GM19395 (cell line): Measurements from ENCODE around the gene DIPK1B.

Experiments used
- ATAC-seq: cut with Tn5 transposase; IDR thresholded peaks from one replicate; pipeline ENCODE4 v1.9.1; 2021; ENCODE audit warnings: mild to moderate bottlenecking, moderate library complexity; ENCODE audit not compliant: unreplicated experiment

The DIPK1B gene

GRCh38 chr9:136711751-136712689 is at the start of gene DIPK1B:
TSS of gene DIPK1B (plus strand) at chr9:136712572. CDS start at chr9:136712666, 94 bp downstream.
- no peak for ATAC-seq

DNA sequence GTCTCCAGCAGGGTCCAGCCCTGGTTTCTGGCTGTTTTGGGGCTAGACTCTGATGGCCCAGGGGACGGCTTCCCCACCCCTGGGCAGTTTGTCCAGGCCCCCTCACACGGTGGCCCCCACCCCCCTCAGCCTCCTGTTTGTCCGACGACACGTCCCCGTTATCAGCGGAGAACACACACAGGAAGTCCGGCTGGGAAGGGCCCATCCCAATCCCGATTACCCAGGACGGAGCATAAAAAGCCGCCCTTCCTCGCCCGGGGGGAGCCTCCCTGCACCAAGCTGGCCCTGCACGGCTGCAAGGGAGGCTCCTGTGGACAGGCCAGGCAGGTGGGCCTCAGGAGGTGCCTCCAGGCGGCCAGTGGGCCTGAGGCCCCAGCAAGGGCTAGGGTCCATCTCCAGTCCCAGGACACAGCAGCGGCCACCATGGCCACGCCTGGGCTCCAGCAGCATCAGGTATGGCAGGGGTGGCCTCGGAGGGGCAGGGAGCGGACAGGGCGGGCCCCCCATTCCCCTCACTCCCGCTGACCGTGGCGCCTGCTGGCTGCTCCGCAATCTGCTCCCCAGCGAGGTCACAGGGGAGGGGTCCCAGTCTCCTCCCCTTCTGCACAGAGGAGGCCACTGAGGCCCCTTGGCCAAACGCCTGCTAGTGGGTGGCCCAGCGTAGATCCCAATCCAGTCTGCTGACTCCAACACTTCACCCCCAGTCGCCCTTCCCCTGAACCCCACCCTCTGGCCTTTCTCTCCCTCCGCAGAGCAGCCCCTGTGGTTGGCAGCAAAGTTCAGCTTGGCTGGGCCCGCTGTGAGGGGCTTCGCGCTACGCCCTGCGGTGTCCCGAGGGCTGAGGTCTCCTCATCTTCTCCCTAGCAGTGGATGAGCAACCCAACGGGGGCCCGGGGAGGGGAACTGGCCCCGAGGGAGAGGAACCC is 49.5 kb upstream of the DIPK1B start, which contains the start of gene EGFL7:
Gene EGFL7, plus strand, starts transcription at position 261 of the 926 bp plus-strand sequence. CDS start 5,367 bp downstream, outside the sequence.
- no peak for ATAC-seq

GRCh38 chr9:136664000-136664915 is 48.1 kb upstream of the DIPK1B start:
- no peak for ATAC-seq

DNA sequence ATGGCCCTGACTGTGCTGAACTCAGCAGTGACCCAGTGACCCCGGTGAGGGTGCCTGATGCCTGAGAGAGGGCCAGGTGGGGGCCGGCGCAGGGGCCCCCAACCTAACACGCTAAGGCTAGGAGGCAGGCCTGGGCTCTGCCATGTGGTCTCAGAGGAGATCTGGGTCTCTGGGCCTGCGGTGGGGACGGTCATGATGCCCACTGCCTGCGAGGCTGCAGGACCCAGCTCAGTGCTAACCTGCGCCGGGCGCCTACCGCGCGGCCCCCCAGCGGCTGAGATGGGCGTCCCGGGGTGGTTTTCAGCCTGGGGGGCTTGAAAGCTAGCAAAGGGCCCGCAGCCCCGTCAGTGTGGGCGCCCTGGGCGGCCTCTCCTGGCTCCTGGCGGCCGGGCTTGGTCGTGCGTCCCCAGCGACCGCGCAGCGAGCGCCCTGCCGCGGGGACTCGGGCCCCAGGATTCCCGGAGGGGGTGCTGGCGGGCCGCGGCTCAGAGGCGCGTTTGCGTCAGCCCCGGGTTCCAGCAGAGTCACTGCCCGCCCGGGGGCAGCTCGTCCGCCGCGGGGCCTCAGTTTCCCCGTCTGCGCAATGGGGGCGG is 47.2 kb upstream of the DIPK1B start:
- ATAC-seq: no peak

- ATAC-seq: no peak
Measured at GRCh38 chr9:136665704-136666371, 46.5 kb upstream of the DIPK1B start.

GRCh38 chr9:136666372-136667213 is 45.8 kb upstream of the DIPK1B start:
- ATAC-seq: no peak

DNA sequence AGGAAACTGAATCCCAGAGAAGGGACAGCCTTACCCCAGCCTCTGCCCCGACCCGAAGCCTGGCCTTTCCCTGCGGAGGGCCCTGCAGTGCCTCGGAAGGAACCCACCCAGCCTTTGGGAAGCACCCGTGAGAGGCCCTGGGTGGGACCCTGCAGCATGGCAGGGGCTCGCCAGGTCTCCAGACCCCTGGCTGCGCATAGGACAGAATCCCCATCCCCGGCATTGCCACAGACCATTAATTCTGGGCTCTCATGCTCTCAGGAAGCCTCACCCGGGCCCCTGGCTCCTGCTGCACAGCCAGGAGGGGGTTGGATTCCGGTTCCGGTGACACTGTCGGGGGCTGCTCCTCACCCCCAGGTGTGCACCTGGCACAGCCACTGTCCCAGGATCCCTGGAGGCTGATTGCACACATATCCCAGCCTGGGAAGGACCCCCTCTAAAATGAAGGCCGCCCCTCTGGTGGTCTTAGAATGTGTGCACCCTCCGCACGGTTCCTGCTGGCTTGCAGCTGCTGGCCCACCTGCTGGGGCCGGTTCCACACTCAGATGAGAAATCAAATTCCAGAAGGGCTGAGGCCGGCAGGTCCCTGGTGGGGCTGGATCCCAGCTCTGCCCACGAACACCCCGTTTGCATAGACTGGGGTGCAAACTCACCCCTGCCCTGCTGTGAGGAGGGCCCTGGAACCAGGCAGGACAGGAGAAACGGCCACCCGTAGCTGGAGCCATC is 45.0 kb upstream of the DIPK1B start:
- no peak for ATAC-seq

- ATAC-seq: no peak
Measured at GRCh38 chr9:136667940-136668760, 44.2 kb upstream of the DIPK1B start.

DNA sequence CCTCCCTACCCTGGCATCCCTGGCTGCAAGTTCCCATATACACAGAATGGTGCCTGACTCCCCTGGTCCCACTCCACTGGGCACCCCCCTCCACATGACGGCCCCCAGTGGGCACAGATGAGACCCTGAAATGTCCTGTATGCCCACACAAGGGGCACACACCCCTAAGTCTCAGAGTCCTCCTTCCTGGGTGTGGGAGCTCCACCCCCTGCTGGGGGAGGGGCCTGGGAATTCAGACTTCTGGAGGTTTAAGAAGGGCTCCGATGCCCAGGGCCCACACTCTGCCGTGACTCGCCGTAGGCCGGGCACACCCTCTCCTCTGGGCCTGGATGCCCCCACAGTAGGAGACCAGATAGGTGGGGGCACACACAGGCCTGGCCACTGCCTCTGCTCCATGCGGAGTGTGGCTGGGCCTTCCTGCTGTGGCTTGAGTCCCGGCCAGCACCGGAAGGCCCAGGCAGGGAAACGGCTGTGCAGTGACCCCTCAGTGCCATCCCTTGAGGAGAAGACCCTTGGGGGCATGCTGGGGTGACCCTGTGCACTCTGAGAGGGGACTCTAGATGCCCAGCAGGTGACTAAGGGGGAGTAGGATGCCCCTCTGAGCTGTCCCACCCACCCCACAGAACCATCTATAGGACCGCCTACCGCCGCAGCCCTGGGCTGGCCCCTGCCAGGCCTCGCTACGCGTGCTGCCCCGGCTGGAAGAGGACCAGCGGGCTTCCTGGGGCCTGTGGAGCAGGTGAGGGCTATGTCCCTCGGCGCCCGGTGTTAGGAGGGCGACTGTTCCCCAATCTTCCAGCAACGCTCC is 43.2 kb upstream of the DIPK1B start:
- ATAC-seq: no peak

DNA sequence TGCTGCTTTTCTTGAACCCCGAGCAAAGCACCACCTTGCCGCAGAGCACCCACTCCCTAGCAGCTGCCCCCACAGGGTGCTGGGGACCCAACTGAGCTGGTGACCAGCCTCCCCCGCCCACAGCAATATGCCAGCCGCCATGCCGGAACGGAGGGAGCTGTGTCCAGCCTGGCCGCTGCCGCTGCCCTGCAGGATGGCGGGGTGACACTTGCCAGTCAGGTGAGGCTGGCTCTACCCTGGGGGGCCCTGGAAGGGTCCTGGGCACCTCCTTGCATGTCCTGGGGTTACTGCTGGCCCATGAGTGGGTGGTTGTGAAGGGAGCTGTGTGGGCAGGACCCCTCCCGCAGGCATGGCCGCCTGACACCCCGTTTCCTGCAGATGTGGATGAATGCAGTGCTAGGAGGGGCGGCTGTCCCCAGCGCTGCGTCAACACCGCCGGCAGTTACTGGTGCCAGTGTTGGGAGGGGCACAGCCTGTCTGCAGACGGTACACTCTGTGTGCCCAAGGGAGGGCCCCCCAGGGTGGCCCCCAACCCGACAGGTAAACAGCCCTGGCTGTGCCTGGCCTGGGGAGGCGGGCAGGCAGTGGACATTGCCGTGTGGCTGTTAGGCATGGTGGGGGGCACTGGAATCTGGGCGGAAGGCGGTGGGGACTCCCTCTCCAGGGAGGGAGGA is 42.4 kb upstream of the DIPK1B start:
- no peak for ATAC-seq

- no peak for ATAC-seq
Measured at GRCh38 chr9:136670576-136671253, 41.7 kb upstream of the DIPK1B start.

- no peak for ATAC-seq
Measured at GRCh38 chr9:136671254-136671614, 41.1 kb upstream of the DIPK1B start.

DNA sequence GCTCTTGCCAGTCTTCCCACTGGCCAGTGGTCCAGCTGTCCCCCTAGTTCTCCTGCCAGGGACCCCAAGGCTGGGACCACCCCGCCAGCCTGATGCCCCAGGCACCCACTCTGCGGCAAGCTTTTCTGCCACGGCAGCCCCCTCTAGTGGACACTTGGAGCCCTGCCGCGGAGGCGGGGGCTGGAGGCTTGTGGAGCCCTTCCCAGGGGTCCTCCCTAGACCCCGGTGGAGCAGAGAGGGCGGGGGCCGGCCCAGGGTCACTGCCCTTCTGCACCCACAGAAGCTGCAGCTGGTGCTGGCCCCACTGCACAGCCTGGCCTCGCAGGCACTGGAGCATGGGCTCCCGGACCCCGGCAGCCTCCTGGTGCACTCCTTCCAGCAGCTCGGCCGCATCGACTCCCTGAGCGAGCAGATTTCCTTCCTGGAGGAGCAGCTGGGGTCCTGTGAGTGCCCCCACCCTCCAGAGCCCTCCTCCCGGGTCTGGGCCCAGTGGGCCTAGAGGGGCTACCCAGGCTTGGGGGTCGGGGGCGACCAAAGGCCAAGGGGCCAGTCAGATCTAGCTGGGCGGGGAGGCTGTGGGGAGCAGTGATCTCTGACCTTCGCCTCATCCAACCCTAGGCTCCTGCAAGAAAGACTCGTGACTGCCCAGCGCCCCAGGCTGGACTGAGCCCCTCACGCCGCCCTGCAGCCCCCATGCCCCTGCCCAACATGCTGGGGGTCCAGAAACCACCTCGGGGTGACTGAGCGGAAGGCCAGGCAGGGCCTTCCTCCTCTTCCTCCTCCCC is 40.5 kb upstream of the DIPK1B start:
- no peak for ATAC-seq

GRCh38 chr9:136672431-136673087 is 39.8 kb upstream of the DIPK1B start:
- no peak for ATAC-seq
